Posterior cingulate gyrus (tissue), 11 donors: ENCODE results near the gene KIF13A.
"Not testable (repeated sequence)": the region's sequence is repeated elsewhere in the genome, so short reads cannot be mapped to it uniquely, and the experiment has no call there.

ENCODE experiments used
- DNase-seq, 10 donors: peaks; one replicate each; pipeline versions ENCODE4 v3.0.0 to v3.0.0-alpha.2; 2020 to 2021; ENCODE audit warnings: mixed read lengths in 3 of 10
- intact Hi-C: fragments of 100-400 bp; cut with DNase I; formaldehyde crosslinking; loops from one replicate; pipeline ENCODE4 v1.15.1; 2023

The KIF13A gene

GRCh38 chr6:17907406-17908229, 79.8 kb downstream of the KIF13A start:
- peak in 5 of 10 donors; percentile 25 to 91 (median 43) for DNase-seq
- intact Hi-C loops: no loop called here

GRCh38 chr6:17905611-17906592, 81.5 kb downstream of the KIF13A start:
- DNase-seq: no peak
- intact Hi-C loops: no loop called here

GRCh38 chr6:17904491-17905120, 82.8 kb downstream of the KIF13A start:
- intact Hi-C loops: no loop called here
- no peak for DNase-seq

- no peak for DNase-seq
- intact Hi-C loops: no loop called here
These were observed 84.5 kb downstream of the KIF13A start for GRCh38 chr6:17902974-17903373.

GRCh38 chr6:17901493-17901892, 85.9 kb downstream of the KIF13A start:
- DNase-seq: no peak
- intact Hi-C loops: no loop called here

- intact Hi-C loops: no loop called here
- DNase-seq: no peak
These were observed 87.4 kb downstream of the KIF13A start for GRCh38 chr6:17900011-17900410.

- intact Hi-C loops: no loop called here
These were observed 87.9 kb downstream of the KIF13A start for GRCh38 chr6:17899491-17899890.

GRCh38 chr6:17897681-17898080, 89.8 kb downstream of the KIF13A start:
- intact Hi-C loops: no loop called here
- no peak for DNase-seq

More at GRCh38 chr6:17899491-17899890, 87.9 kb downstream of the KIF13A start:
- DNase-seq: no peak

- intact Hi-C loops: no loop called here
- no peak for DNase-seq
These were observed 92.5 kb downstream of the KIF13A start for GRCh38 chr6:17894905-17895304.

- intact Hi-C loops: no loop called here
- no peak for DNase-seq
These were observed 93.2 kb downstream of the KIF13A start for GRCh38 chr6:17894191-17894590.

- DNase-seq: no peak
- intact Hi-C loops: no loop called here
These were observed 95.2 kb downstream of the KIF13A start for GRCh38 chr6:17892097-17892686.

- intact Hi-C loops: no loop called here
- no peak for DNase-seq
These were observed 97.1 kb downstream of the KIF13A start for GRCh38 chr6:17890309-17890708.

GRCh38 chr6:17889777-17890176, 97.7 kb downstream of the KIF13A start:
- intact Hi-C loops, DNase-seq: not testable (repeated sequence)

GRCh38 chr6:17886891-17887290, 100.5 kb downstream of the KIF13A start:
- intact Hi-C loops: loop anchor here (1.0 kb wide), 1 partner anchor 63 kb away; no protein-coding TSS in a partner anchor
- no peak for DNase-seq

GRCh38 chr6:17885889-17886576, 101.4 kb downstream of the KIF13A start:
- intact Hi-C loops: loop anchor here (1.0 kb wide), 1 partner anchor 64 kb away; no protein-coding TSS in a partner anchor
- DNase-seq: peak in 1 of 10 donors; percentile 63

- intact Hi-C loops: no loop called here
- no peak for DNase-seq
These were observed 102.6 kb downstream of the KIF13A start for GRCh38 chr6:17884498-17885478.

- no peak for DNase-seq
- intact Hi-C loops: no loop called here
These were observed 103.6 kb downstream of the KIF13A start for GRCh38 chr6:17883665-17884497.
